GM12865 (cell line): ENCODE results near the gene PGLYRP3.
"Not testable (repeated sequence)": the region's sequence is repeated elsewhere in the genome, so short reads cannot be mapped to it uniquely, and the experiment has no call there.

Experiments used
- DNase-seq: peaks from one replicate; pipeline ENCODE4 v3.0.0; 2010; ENCODE audit warnings: low read depth
- H3K4me3 ChIP-seq: 2 replicates; pipeline ENCODE4 v1.5.1; 2011; ENCODE audit warnings: mild to moderate bottlenecking, low read depth, low read length, control low read depth
- TF ChIP-seq, protein P1 (sequence below): IDR thresholded peaks from 2 replicates; pipeline ENCODE4 v1.5.1; 2011; ENCODE audit warnings: low read length, control low read depth, low read depth, inconsistent platforms; ENCODE audit not compliant: insufficient read depth; ENCODE audit errors: missing control alignments

The PGLYRP3 gene

DNA sequence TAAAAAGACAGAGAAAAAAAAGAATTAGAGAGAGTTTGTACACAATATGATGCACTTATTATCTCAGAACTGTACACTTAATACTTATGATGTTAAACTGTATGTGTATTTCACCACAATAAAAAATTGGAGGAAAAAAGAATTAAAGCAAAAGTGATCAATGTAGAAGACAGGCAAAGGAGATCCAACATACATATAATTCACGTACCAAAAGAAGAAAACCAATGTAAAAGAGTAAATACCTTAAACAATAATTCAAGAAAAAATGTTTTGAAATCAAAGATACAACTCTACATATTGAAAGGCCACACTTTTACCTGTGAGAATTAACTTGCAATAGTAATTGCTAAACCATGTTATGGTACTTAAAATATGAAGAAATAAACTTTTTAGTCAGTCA, 9.8 kb upstream of the PGLYRP3 start:
- H3K4me3 ChIP-seq = no peak overlapping the region
- no peak for DNase-seq
- TF ChIP-seq, protein P1, sequence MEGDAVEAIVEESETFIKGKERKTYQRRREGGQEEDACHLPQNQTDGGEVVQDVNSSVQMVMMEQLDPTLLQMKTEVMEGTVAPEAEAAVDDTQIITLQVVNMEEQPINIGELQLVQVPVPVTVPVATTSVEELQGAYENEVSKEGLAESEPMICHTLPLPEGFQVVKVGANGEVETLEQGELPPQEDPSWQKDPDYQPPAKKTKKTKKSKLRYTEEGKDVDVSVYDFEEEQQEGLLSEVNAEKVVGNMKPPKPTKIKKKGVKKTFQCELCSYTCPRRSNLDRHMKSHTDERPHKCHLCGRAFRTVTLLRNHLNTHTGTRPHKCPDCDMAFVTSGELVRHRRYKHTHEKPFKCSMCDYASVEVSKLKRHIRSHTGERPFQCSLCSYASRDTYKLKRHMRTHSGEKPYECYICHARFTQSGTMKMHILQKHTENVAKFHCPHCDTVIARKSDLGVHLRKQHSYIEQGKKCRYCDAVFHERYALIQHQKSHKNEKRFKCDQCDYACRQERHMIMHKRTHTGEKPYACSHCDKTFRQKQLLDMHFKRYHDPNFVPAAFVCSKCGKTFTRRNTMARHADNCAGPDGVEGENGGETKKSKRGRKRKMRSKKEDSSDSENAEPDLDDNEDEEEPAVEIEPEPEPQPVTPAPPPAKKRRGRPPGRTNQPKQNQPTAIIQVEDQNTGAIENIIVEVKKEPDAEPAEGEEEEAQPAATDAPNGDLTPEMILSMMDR = no peak

- DNase-seq, H3K4me3 ChIP-seq: not testable (repeated sequence)
Observed at GRCh38 chr1:153318145-153318544, 5.4 kb upstream of the PGLYRP3 start.

DNA sequence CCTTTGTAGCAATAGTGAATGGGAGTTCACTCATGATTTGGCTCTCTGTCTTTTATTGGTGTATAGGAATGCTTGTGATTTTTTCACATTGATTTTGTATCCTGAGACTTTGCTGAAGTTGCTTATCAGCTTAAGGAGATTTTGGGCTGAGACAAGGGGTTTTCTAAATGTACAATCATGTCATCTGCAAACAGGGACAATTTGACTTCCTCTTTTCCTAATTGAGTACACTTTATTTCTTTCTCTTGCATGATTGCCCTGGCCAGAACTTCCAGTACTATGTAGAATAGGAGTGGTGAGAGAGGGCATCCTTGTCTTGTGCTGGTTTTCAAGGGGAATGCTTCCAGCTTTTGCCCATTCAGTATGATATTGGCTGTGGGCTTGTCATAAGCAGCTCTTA, 3.3 kb upstream of the PGLYRP3 start:
- not testable (repeated sequence) for DNase-seq

GRCh38 chr1:153314388-153314787, 1.6 kb upstream of the PGLYRP3 start:
- not testable (repeated sequence) for DNase-seq, H3K4me3 ChIP-seq

More for the DNA sequence above, 3.3 kb upstream of the PGLYRP3 start:
- not testable (repeated sequence) for H3K4me3 ChIP-seq

GRCh38 chr1:153313288-153313687, 536 bp upstream of the PGLYRP3 start:
- no peak for DNase-seq
- TF ChIP-seq, protein P1 = no peak

DNA sequence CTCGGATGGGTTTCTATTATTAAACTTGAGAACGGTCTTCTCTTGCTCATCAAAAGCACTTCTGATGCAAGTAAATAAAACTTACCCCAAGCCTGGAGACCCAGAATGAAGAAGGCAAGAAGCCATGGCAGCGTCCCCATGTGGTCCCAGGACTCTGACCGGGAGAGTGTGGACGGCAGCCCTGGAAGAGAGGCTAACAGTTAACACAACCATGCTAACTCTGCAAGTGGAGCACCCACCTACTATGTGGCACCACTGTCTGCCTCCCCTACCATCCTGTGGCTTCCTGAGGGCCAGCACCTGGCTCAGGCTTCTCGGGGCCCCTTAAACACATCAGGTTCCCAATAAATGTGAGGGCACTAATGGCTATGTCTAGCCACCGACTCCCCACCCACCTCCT, 2.2 kb downstream of the PGLYRP3 start:
- TF ChIP-seq, protein P1 = no peak
- no peak overlapping the region for H3K4me3 ChIP-seq
- DNase-seq = no peak

More at GRCh38 chr1:153313288-153313687, 536 bp upstream of the PGLYRP3 start:
- H3K4me3 ChIP-seq = no peak overlapping the region

GRCh38 chr1:153309441-153309840, 3.3 kb downstream of the PGLYRP3 start:
- no peak overlapping the region for H3K4me3 ChIP-seq
- no peak for DNase-seq
- TF ChIP-seq, protein P1 = no peak

DNA sequence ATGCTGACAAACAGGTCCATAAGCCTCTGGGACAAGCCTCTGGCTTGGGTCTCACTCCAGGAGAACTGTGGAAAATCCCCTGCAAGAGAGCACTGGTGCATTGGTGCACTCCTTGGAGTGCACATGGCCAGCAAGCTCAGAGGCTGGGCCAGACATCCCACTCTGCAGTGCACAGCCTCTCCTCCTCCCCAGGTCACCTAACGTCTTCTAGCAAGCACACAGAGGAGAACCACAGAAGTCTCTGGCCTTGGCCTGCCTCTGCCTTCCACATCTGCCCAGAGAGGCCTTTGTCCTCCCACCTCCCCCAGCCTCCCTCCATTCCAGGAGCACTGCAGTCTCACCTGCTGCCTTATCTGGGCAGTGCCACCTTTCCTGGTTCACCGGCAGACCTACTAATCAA, 4.2 kb downstream of the PGLYRP3 start:
- no peak overlapping the region for H3K4me3 ChIP-seq
- no peak for DNase-seq
- TF ChIP-seq, protein P1 = no peak

- no peak overlapping the region for H3K4me3 ChIP-seq
- TF ChIP-seq, protein P1 = no peak
- no peak for DNase-seq
Observed at GRCh38 chr1:153307221-153307600, 5.5 kb downstream of the PGLYRP3 start.
